DOHH2 (cell line): ENCODE data around the gene LRTM2.

Experiments used
- EZH2phosphoT487 ChIP-seq: fragments of 200-600 bp; sonication (generic); IDR thresholded peaks from 2 replicates; pipeline ENCODE4 v1.6.1; 2017; ENCODE audit warnings: borderline replicate concordance, mild to moderate bottlenecking, antibody characterized with exemption, low read length, moderate library complexity, mixed read lengths
- TF ChIP-seq, protein P1 (sequence below): fragments of 200-600 bp; sonication (generic); IDR thresholded peaks from one replicate; pipeline ENCODE4 v1.5.1; 2014; ENCODE audit warnings: antibody characterized with exemption, mild to moderate bottlenecking, low read depth, low read length; ENCODE audit not compliant: poor library complexity, severe bottlenecking

DNA sequence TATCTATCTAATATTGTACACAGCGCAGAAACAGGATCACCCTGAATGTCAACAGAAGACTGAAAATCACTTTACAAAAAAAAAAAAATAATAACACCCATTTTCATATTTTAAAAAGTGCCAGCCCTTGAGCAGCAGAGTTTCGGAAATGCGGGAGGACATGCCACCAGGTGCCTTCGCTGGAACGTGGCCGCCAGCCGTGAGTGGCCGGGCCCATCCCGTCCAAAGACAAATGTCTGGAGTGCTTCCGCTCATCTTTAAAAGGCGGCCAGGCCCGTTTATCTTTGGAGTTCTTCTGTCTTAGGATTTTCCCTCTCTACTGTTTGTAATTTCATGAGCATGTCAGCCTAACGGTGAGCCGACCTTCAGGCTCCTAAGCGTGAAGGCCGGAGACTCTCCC is 43.5 kb downstream of the LRTM2 start:
- TF ChIP-seq, protein P1, sequence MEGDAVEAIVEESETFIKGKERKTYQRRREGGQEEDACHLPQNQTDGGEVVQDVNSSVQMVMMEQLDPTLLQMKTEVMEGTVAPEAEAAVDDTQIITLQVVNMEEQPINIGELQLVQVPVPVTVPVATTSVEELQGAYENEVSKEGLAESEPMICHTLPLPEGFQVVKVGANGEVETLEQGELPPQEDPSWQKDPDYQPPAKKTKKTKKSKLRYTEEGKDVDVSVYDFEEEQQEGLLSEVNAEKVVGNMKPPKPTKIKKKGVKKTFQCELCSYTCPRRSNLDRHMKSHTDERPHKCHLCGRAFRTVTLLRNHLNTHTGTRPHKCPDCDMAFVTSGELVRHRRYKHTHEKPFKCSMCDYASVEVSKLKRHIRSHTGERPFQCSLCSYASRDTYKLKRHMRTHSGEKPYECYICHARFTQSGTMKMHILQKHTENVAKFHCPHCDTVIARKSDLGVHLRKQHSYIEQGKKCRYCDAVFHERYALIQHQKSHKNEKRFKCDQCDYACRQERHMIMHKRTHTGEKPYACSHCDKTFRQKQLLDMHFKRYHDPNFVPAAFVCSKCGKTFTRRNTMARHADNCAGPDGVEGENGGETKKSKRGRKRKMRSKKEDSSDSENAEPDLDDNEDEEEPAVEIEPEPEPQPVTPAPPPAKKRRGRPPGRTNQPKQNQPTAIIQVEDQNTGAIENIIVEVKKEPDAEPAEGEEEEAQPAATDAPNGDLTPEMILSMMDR, result no peak
- TF ChIP-seq EZH2phosphoT487, result no peak
